IMR-90 (cell line): ENCODE measurements around the gene FAM204A. TPM values are rescaled to one million over a fixed set of nuclear protein-coding genes. Genes with fewer than 3 reads are reported as not detected.

ENCODE experiments used
- ATAC-seq: fragments of 200-7000 bp; cut with Tn5 transposase; 2 replicates; pipeline ENCODE4 v1.9.1; 2020; ENCODE audit warnings: low read depth, mild to moderate bottlenecking, moderate library complexity
- BruUV-seq: library from RNA; stranded (reverse); fragments of 400-500 nt; replicated peaks from 2 replicates; lab custom pipeline; 2021; lab: Mats Ljungman, UMichigan
- CTCF ChIA-PET: fragments of 300-600 bp; formaldehyde crosslinking; extraction: SDS; loops from one replicate; lab custom pipeline; 2021; ENCODE audit warnings: antibody characterized with exemption; lab: Yijun Ruan, JAX
- POLR2A ChIA-PET: fragments of 300-600 bp; sonication (Branson Sonifier 250); formaldehyde crosslinking; loops from one replicate; lab custom pipeline; 2022; ENCODE audit warnings: antibody characterized with exemption; ENCODE audit not compliant: unreplicated experiment; lab: Charles Lee
- DNase-seq: peaks from one replicate; pipeline ENCODE4 v3.0.0; 2013
- H2AFZ ChIP-seq: replicated peaks from 2 replicates; pipeline ENCODE3; 2013; ENCODE audit warnings: low read length, mild to moderate bottlenecking; ENCODE audit not compliant: poor library complexity
- H2AK5ac ChIP-seq: 2 replicates; pipeline ENCODE4 v1.6.1; 2013; ENCODE audit warnings: low read depth, low read length, inconsistent platforms
- H2AK9ac ChIP-seq: replicated peaks from 2 replicates; pipeline ENCODE3; 2013; ENCODE audit warnings: mild to moderate bottlenecking, low read depth, low read length, moderate library complexity; ENCODE audit not compliant: poor library complexity
- H2BK120ac ChIP-seq: 2 replicates; pipeline ENCODE4 v1.6.1; 2013; ENCODE audit warnings: low read depth, low read length, inconsistent platforms
- H2BK15ac ChIP-seq: 3 replicates; pipeline ENCODE4 v1.6.1; 2013; ENCODE audit warnings: low read depth, low read length, inconsistent platforms
- H2BK20ac ChIP-seq: 2 replicates; pipeline ENCODE4 v1.6.1; 2013; ENCODE audit warnings: low read depth, mild to moderate bottlenecking, inconsistent platforms, low read length, moderate library complexity
- H2BK5ac ChIP-seq: 2 replicates; pipeline ENCODE4 v1.6.1; 2013; ENCODE audit warnings: mild to moderate bottlenecking, low read depth, low read length, inconsistent platforms; ENCODE audit not compliant: poor library complexity, severe bottlenecking
- H3K14ac ChIP-seq: replicated peaks from 2 replicates; pipeline ENCODE4 v1.6.1; 2013; ENCODE audit warnings: low read depth, low read length, inconsistent platforms
- H3K18ac ChIP-seq: 2 replicates; pipeline ENCODE4 v1.6.1; 2013; ENCODE audit warnings: low read depth, low read length, control low read depth
- H3K23ac ChIP-seq: 2 replicates; pipeline ENCODE4 v1.6.1; 2013; ENCODE audit warnings: low read depth, low read length, inconsistent platforms
- H3K27ac ChIP-seq: 2 replicates; pipeline ENCODE4 v1.5.1; 2013; ENCODE audit warnings: mild to moderate bottlenecking, control low read depth, low read length; ENCODE audit not compliant: insufficient read depth
- H3K27me3 ChIP-seq: 2 replicates; pipeline ENCODE4 v1.6.1; 2013; ENCODE audit warnings: low read length; ENCODE audit not compliant: control insufficient read depth, insufficient read depth
- H3K36me3 ChIP-seq: 2 replicates; pipeline ENCODE4 v1.6.1; 2013; ENCODE audit warnings: low read length, mixed read lengths; ENCODE audit not compliant: control insufficient read depth, insufficient read depth
- H3K4ac ChIP-seq: 2 replicates; pipeline ENCODE4 v1.6.1; 2013; ENCODE audit warnings: low read depth, low read length, inconsistent platforms
- H3K4me1 ChIP-seq: 2 replicates; pipeline ENCODE4 v1.6.1; 2013; ENCODE audit warnings: low read length, mixed read lengths; ENCODE audit not compliant: control insufficient read depth, insufficient read depth
- H3K4me2 ChIP-seq: 2 replicates; pipeline ENCODE4 v1.6.1; 2013; ENCODE audit warnings: low read depth, mild to moderate bottlenecking, control low read depth, low read length, moderate library complexity
- H3K4me3 ChIP-seq: 2 replicates; pipeline ENCODE4 v1.5.1; 2013; ENCODE audit warnings: low read depth, mild to moderate bottlenecking, control low read depth, low read length, moderate library complexity; ENCODE audit not compliant: insufficient read depth
- H3K56ac ChIP-seq: 2 replicates; pipeline ENCODE4 v1.6.1; 2013; ENCODE audit warnings: low read length, inconsistent platforms; ENCODE audit not compliant: insufficient read depth; ENCODE audit errors: extremely low read depth
- H3K79me1 ChIP-seq, 2 experiments: 2 replicates each; pipeline ENCODE4 v1.6.1; 2013; ENCODE audit warnings: low read length in 2 of 2, inconsistent platforms in 1 of 2, low read depth in 1 of 2
- H3K9ac ChIP-seq: 2 replicates; pipeline ENCODE4 v1.6.1; 2013; ENCODE audit warnings: low read depth, low read length, control low read depth
- H3K9me1 ChIP-seq: 2 replicates; pipeline ENCODE4 v1.6.1; 2013; ENCODE audit warnings: low read length, inconsistent platforms; ENCODE audit not compliant: insufficient read depth
- H3K9me3 ChIP-seq: 2 replicates; pipeline ENCODE4 v1.6.1; 2013; ENCODE audit warnings: low read length; ENCODE audit not compliant: control insufficient read depth, insufficient read depth
- H4K20me1 ChIP-seq: 2 replicates; pipeline ENCODE4 v1.6.1; 2013; ENCODE audit warnings: low read length, inconsistent platforms; ENCODE audit not compliant: insufficient read depth
- H4K5ac ChIP-seq: 2 replicates; pipeline ENCODE4 v1.6.1; 2013; ENCODE audit warnings: mild to moderate bottlenecking, low read depth, low read length, control low read depth
- H4K8ac ChIP-seq, 2 experiments: 2 replicates each; pipeline ENCODE4 v1.6.1; 2013; ENCODE audit warnings: low read depth in 2 of 2, low read length in 2 of 2, control low read depth in 1 of 2, inconsistent platforms in 1 of 2
- H4K91ac ChIP-seq: 2 replicates; pipeline ENCODE4 v1.6.1; 2013; ENCODE audit warnings: low read depth, low read length, inconsistent platforms; ENCODE audit not compliant: insufficient read depth
- BHLHE40 ChIP-seq: fragments of 150-350 bp; IDR thresholded peaks from 2 replicates; pipeline ENCODE4 v1.6.1; 2016; ENCODE audit warnings: mild to moderate bottlenecking, low read depth, low read length
- CHD1 ChIP-seq: IDR thresholded peaks from 2 replicates; pipeline ENCODE4 v1.6.1; 2012; ENCODE audit warnings: low read depth, low read length, improper control_type of control experiment
- ELK1 ChIP-seq: fragments of 150-350 bp; IDR thresholded peaks from 2 replicates; pipeline ENCODE4 v1.6.1; 2016; ENCODE audit warnings: low read depth, mild to moderate bottlenecking, low read length, moderate library complexity, borderline replicate concordance
- FOS ChIP-seq: fragments of 150-350 bp; IDR thresholded peaks from 2 replicates; pipeline ENCODE4 v1.6.1; 2016; ENCODE audit warnings: low read depth, low read length
- MAFK ChIP-seq: IDR thresholded peaks from 2 replicates; pipeline ENCODE4 v1.6.1; 2012; ENCODE audit warnings: low read depth, low read length, improper control_type of control experiment
- MAZ ChIP-seq: IDR thresholded peaks from 2 replicates; pipeline ENCODE4 v1.6.1; 2012; ENCODE audit warnings: low read depth, mild to moderate bottlenecking, low read length, improper control_type of control experiment, moderate library complexity, borderline replicate concordance
- MXI1 ChIP-seq: IDR thresholded peaks from 2 replicates; pipeline ENCODE4 v1.6.1; 2012; ENCODE audit warnings: low read depth, mild to moderate bottlenecking, low read length, moderate library complexity, borderline replicate concordance
- NFE2L2 ChIP-seq: fragments of 150-350 bp; IDR thresholded peaks from 2 replicates; pipeline ENCODE4 v1.6.1; 2016; ENCODE audit warnings: low read depth, mild to moderate bottlenecking, low read length
- POLR2A ChIP-seq: IDR thresholded peaks from 2 replicates; pipeline ENCODE4 v1.6.1; 2012; ENCODE audit warnings: mild to moderate bottlenecking, low read depth, low read length
- RAD21 ChIP-seq: IDR thresholded peaks from 2 replicates; pipeline ENCODE4 v1.6.1; 2012; ENCODE audit warnings: low read length, improper control_type of control experiment
- SMC3 ChIP-seq: fragments of 150-350 bp; IDR thresholded peaks from 2 replicates; pipeline ENCODE4 v1.6.1; 2016; ENCODE audit warnings: low read depth, mild to moderate bottlenecking, antibody characterized with exemption, low read length, moderate library complexity
- WGBS, 2 experiments: methylation state at CpG; one replicate each; pipeline versions ENCODE4 v1.1.5 to v1.1.7; 2013; ENCODE audit warnings: missing lambda C conversion rate in 2 of 2; ENCODE audit not compliant: insufficient read length in 1 of 2; ENCODE audit errors: extremely low coverage in 2 of 2; 5-methylcytosine and 5-hydroxymethylcytosine counted together
- dilution Hi-C: fragments of 300-500 bp; cut with HindIII; formaldehyde crosslinking; loops from one replicate; pipeline ENCODE4 v1.14.3; 2018; ENCODE audit warnings: low sequenced_read_pairs; ENCODE audit not compliant: unreplicated experiment
- in situ Hi-C: fragments of 300-500 bp; cut with MboI; formaldehyde crosslinking; loops from 3 replicates; pipeline ENCODE4 v1.14.3; 2019; ENCODE audit warnings: low sequenced_read_pairs, inconsistent platforms, mixed read lengths
- intact Hi-C: fragments of 100-400 bp; cut with micrococcal nuclease; formaldehyde crosslinking; loops from 2 replicates; pipeline ENCODE4 v1.10.0; 2022
- polyA plus RNA-seq, 3 experiments: library from polyadenylated mRNA; depleted of rRNA; stranded (reverse); fragments of >200 nt; gene quantifications; 2 replicates each; pipeline ENCODE4 v1.2.3, GENCODE V29; 2012; ENCODE audit warnings: low replicate concordance in 1 of 3
- total RNA-seq: library from RNA; depleted of rRNA; stranded (reverse); fragments of >200 nt; gene quantifications from 2 replicates; pipeline ENCODE4 v1.2.3, GENCODE V29; 2012

FAM204A gene
- total and polyA plus RNA-seq, 2 of the 4 experiments (the other 2 are of a cell fraction): 23.6 to 54.3 TPM

- Histone ChIP-seq H2BK20ac (no peak overlapping the region), H3K4me1 (no peaks in the 10 kb centered on the region), H2AFZ (no peak overlapping the region), H4K8ac (no peak overlapping the region), H2BK120ac (no peak overlapping the region), H3K4ac (no peak overlapping the region), H3K14ac (no peak overlapping the region), H3K27me3 (no peaks in the 10 kb centered on the region), H4K5ac (no peak overlapping the region), H2AK9ac (no peak overlapping the region), H3K18ac (no peak overlapping the region), H3K9me1 (no peaks in the 10 kb centered on the region), H3K23ac (no peak overlapping the region), H4K91ac (no peak overlapping the region), H3K56ac (no peak overlapping the region), H2BK15ac (no peak overlapping the region), H2BK5ac (no peak overlapping the region), H3K4me3 (no peak overlapping the region), H4K20me1 (no peaks in the 10 kb centered on the region), H3K4me2 (no peak overlapping the region), H3K79me1 (no peaks in the 10 kb centered on the region), H2AK5ac (no peak overlapping the region), H3K9ac (no peak overlapping the region), H3K36me3 (no peaks in the 10 kb centered on the region), H3K27ac (no peak overlapping the region), H3K9me3 (no peaks in the 10 kb centered on the region)
- ATAC-seq: no peak
- ChIA-PET CTCF (no interaction called here), POLR2A (no interaction called here)
- no peak for TF ChIP-seq MAFK
- no peak for TF ChIP-seq CHD1
- no peak for TF ChIP-seq MXI1
- no peak for TF ChIP-seq BHLHE40
- TF ChIP-seq ELK1: no peak
- TF ChIP-seq MAZ: no peak
- TF ChIP-seq NFE2L2: no peak
- no peak for TF ChIP-seq POLR2A
- no peak for TF ChIP-seq SMC3
- TF ChIP-seq FOS: no peak
- TF ChIP-seq RAD21: no peak
- 60% methylated on average over 1 of the region's 1 CpG; no CpG with 5 or more reads in 1 of the 2 experiments for WGBS, 2 experiments
- no peak for DNase-seq
- BruUV-seq: no TSS peak
- in situ Hi-C loops (no loop called here), dilution Hi-C loops (no loop called here), intact Hi-C loops (no loop called here)
Measured at GRCh38 chr10:118362103-118362502, 20.0 kb upstream of the FAM204A start.
